ENCODE measurements around the gene LRMDA. TPM values are rescaled to one million over a fixed set of nuclear protein-coding genes. Genes with fewer than 3 reads are reported as not detected.

The LRMDA gene
- total RNA-seq, 4 donors from 2014 or later, result 12.0 to 15.9 (median 13.9) TPM

- no peak for TF ChIP-seq CTCF (IDR thresholded peaks at IDR 0.05)
- ATAC-seq (ENCODE audit: low FRiP score) (no peak), DNase-seq (ENCODE audit: low spot score) (no peak)
Measured at GRCh38 chr10:75672842-75673241, 241.4 kb downstream of the LRMDA start.

- DNase-seq (ENCODE audit: low spot score) (no peak), ATAC-seq (ENCODE audit: low FRiP score) (no peak)
- no peak for TF ChIP-seq CTCF (IDR thresholded peaks at IDR 0.05)
Measured at GRCh38 chr10:75677541-75677940, 246.1 kb downstream of the LRMDA start.

GRCh38 chr10:75678527-75678926, 247.1 kb downstream of the LRMDA start:
- TF ChIP-seq CTCF (IDR thresholded peaks at IDR 0.05), result no peak
- ATAC-seq (ENCODE audit: low FRiP score), result no peak
- DNase-seq (ENCODE audit: low spot score), result no peak

GRCh38 chr10:75679536-75679935, 248.1 kb downstream of the LRMDA start:
- no peak for DNase-seq (ENCODE audit: low spot score)
- ATAC-seq (ENCODE audit: low FRiP score), result no peak
- no peak for TF ChIP-seq CTCF (IDR thresholded peaks at IDR 0.05)

GRCh38 chr10:75681334-75681733, 249.9 kb downstream of the LRMDA start:
- ATAC-seq (ENCODE audit: low FRiP score), result no peak
- TF ChIP-seq CTCF (IDR thresholded peaks at IDR 0.05), result no peak
- no peak for DNase-seq (ENCODE audit: low spot score)

GRCh38 chr10:75682649-75683557, 251.5 kb downstream of the LRMDA start:
- DNase-seq (ENCODE audit: low spot score) (no peak), ATAC-seq (ENCODE audit: low FRiP score) (no peak)
- TF ChIP-seq CTCF (IDR thresholded peaks at IDR 0.05), result no peak

- ATAC-seq (ENCODE audit: low FRiP score) (no peak), DNase-seq (ENCODE audit: low spot score) (no peak)
- no peak for TF ChIP-seq CTCF (IDR thresholded peaks at IDR 0.05)
Measured at GRCh38 chr10:75685187-75685586, 253.8 kb downstream of the LRMDA start.

Data from omental fat pad (tissue), 4 donors.